Measurements from ENCODE around the gene RABEP1.
A peak's percentile ranks its signal among the peaks of the same experiment; 100 is the strongest.
"Not testable (repeated sequence)": the region's sequence is repeated elsewhere in the genome, so short reads cannot be mapped to it uniquely, and the experiment has no call there.

The RABEP1 gene, protein sequence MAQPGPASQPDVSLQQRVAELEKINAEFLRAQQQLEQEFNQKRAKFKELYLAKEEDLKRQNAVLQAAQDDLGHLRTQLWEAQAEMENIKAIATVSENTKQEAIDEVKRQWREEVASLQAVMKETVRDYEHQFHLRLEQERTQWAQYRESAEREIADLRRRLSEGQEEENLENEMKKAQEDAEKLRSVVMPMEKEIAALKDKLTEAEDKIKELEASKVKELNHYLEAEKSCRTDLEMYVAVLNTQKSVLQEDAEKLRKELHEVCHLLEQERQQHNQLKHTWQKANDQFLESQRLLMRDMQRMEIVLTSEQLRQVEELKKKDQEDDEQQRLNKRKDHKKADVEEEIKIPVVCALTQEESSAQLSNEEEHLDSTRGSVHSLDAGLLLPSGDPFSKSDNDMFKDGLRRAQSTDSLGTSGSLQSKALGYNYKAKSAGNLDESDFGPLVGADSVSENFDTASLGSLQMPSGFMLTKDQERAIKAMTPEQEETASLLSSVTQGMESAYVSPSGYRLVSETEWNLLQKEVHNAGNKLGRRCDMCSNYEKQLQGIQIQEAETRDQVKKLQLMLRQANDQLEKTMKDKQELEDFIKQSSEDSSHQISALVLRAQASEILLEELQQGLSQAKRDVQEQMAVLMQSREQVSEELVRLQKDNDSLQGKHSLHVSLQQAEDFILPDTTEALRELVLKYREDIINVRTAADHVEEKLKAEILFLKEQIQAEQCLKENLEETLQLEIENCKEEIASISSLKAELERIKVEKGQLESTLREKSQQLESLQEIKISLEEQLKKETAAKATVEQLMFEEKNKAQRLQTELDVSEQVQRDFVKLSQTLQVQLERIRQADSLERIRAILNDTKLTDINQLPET

DNA sequence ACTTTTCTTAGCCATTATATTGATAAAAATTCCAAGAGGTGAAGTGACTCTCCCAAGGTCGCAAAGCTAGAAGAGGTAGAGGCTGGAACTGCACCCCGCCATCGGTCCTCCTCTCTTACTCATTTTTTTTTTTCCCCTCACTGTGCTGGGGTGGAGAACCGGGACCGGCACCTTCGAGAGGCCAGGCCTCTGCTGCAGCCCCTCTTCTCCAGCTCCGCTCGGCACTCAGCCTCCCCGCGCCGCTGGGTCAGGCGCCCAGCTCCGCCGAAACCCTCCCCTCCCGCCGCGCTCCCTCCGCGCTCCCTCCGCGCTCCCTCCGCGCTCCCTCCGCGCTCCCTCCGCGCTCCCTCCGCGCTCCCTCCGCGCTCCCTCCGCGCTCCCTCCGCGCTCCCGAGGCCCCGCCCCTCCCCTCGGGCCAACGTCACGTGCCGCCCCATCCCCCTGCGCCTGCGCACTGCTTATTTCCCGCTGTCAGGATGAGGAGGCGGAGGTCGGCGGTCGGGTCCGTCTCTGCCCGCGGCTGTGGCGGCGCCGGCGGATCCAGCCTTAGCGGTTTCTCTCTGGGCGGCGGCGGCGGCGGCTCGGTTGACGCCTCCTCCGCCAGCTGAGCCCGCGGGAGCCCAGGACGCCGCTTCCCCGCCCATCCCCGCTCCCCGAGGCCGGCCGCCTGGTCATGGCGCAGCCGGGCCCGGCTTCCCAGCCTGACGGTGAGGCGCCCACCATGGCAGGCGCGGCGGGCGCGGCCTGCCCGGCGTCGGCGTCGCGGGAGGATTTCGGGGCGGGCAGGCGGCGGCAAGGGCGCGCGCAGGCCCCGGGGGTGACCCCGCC lies at the start of gene RABEP1:
Gene RABEP1 (plus strand): TSS at position 471 of the 828 bp plus-strand sequence. CDS start 203 bp downstream, at position 674.
- DNase-seq (ENCODE audit: low read depth in 4 of 4, low spot score in 1 of 4), result peak; percentile 79 to 93 (median 91)

DNA sequence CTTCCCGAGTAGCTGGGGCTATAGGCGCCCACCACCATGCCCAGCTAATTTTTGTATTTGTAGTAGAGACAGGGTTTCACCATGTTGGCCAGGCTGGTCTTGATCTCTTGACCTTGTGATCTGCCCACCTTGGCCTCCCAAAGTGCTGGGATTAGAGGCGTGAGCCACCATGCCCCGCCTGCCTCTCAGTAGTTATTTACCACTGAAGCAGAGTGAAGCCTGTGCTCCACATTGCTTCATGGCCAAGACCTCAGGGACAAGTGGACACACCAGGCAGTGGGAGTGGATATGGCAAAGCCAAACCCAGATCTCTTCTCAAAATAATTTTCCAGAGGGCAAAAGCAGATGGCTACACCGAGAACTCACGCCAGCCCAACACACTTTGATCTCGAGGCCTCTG lies 48.6 kb upstream of the RABEP1 start:
- not testable (repeated sequence) for DNase-seq (ENCODE audit: low read depth in 4 of 4, low spot score in 1 of 4)

GRCh38 chr17:5234645-5235576 lies 47.2 kb upstream of the RABEP1 start, which contains the start of gene SCIMP:
TSS of gene SCIMP (minus strand) at chr17:5234860. CDS start at chr17:5234755, 105 bp downstream.
- DNase-seq (ENCODE audit: low read depth in 4 of 4, low spot score in 1 of 4), result no peak

DNA sequence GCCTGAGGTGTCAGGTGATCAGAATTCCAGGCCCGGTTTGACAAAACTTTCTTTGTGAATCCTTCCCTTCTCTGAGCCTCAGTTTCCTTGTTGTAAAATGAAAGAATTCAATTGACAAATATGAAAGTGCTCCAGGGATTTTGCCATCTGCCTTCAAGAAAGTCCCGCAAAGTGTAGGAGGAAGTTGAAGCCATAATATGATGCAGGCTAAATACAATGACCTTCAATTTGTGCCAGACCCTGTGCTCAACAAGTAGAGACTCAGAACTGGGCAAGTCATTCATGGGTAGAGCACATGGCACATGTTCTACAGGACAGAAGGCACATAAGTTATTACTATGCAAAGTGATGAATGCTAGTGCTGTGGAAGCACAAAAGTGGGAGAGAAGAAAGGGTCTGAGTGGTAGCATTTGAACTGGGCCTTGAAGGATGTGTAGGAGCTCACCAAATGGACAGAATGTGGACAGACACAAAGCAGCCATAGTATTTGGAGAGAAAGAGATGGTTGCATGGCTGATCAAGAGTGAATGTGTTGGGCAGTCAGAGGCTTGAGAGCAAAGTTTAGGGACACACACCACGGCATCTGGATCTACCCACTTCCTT lies 45.0 kb upstream of the RABEP1 start:
- DNase-seq (ENCODE audit: low read depth in 4 of 4, low spot score in 1 of 4), result no peak

- peak in 1 of 4 experiments; percentile 17 for DNase-seq (ENCODE audit: low read depth in 4 of 4, low spot score in 1 of 4)
These were observed 44.5 kb upstream of the RABEP1 start for GRCh38 chr17:5237541-5238016.

DNA sequence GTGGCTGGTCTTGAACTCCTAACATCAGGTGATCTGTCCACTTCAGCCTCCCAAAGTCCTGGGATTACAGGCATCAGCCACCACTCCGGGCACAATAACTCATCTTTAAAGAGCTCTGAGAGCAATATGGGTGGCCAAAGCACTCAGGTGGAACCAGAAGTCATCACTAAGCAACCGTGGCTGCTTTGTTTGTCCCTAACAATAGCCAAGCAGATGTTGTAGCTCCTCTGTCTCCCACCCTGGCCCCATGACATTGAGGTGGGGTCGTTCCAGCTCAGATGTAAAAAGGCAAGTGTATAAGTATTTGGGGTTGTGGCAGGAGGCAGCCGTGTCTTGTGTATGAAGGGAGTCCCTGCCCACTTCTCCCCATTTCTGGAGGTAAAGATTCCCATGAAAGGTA lies 43.8 kb upstream of the RABEP1 start:
- no peak for DNase-seq (ENCODE audit: low read depth in 4 of 4, low spot score in 1 of 4)

- DNase-seq (ENCODE audit: low read depth in 4 of 4, low spot score in 1 of 4), result not testable (repeated sequence)
These were observed 42.3 kb upstream of the RABEP1 start for GRCh38 chr17:5239769-5240168.

DNA sequence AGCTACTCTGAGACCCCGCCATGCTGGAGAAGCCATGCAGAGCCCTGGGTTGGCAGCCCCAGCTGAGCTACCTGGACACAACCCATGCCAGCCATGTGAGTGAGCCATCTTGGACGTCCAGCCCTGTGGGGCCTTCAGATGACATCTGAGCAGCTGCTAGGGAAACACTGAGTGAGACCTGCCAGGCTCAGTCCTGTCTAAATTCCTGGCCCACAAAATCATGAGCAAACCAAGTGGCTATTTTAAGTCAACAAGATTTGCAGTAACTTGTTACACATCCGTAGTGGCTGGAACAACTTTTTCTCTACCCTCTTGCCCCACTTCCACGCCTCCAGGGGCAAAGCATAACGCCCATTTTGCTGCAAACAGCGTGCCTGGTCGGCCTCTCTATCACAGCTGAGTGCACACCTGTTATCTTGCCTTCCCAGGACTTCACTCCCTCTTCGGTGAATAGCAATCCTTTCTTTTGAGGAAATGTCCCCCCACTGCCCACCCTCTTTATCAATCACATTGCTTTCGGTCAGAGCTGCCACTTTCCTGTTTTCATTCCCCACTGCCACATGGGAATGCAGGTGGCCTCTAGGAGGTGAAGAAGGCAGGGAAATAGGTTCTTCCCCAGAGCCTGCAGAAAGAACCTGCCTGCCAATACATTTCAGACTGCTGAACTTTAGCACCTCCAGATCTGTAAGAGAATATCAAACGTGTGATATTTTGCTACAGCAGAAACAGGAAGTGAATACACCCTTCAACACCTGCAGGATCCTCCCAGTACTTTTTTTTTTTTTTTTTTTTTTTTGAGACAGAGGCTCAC lies 40.0 kb upstream of the RABEP1 start:
- DNase-seq (ENCODE audit: low read depth in 4 of 4, low spot score in 1 of 4), result no peak

- no peak for DNase-seq (ENCODE audit: low read depth in 4 of 4, low spot score in 1 of 4)
These were observed 34.5 kb upstream of the RABEP1 start for GRCh38 chr17:5247621-5248020.

DNA sequence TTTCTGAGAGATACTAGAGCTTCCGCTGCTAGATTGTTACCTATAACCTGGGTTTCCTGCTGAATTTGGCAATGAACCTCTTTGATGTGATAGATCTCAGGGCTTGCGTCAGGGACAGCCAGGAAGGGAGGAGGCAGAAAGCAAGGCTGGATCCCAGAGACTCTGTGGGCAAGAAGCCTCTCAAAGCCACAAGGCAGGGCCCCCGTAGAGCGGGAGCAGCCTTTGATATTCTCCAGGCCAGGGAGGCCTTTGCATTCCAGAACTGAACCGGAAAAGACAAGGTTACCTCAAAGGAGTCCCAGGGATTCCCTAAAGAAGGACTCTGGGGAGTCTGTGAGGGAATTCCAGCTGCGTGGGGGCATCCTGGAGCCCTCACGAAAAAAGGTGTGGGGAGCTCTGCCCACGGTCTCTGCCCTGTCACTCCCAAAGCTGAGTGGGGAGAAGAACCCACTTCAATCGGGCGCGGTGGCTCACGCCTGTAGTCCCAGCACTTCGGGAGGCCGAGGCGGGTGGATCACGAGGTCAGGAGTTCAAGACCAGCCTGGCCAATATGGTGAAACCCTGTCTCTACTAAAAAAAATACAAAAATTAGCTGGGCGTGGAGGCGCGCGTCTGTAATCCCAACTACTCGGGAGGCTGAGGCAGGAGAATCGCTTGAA lies 33.1 kb upstream of the RABEP1 start:
- no peak for DNase-seq (ENCODE audit: low read depth in 4 of 4, low spot score in 1 of 4)

- peak in 3 of 4 experiments; percentile 25 to 45 (median 44) for DNase-seq (ENCODE audit: low read depth in 4 of 4, low spot score in 1 of 4)
These were observed 32.5 kb upstream of the RABEP1 start for GRCh38 chr17:5249615-5250014.

GRCh38 chr17:5254414-5254813 lies 27.7 kb upstream of the RABEP1 start:
- no peak for DNase-seq (ENCODE audit: low read depth in 4 of 4, low spot score in 1 of 4)

DNA sequence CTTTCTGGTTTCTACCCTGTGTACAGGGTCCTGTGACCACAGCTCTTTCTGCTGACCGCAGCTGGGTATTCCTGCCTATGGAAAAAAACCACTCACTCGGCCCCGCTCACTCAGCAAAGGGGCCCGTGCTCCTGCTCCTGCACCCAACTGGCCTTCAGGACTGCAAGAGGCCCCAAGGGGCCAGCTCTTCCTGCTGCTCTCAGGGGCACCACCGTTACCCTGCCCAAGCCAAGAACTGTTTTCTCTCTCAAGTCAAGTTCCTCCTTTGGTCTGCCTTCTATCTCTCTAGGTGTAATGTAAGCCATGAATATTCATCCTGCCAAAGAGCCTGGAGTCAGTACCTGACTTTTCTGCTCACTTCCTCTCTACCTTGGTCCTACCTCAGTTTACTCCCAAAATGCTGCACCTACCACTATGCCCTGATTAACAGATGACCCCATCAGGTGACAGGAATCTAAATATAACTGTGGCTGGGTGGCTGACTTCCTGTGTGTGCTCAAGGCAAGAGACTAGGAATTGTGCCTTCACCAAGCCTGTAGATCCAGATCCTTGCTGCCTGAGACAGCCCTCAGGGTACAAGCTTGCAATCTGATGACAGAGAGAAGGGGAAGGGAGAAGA lies 27.1 kb upstream of the RABEP1 start:
- DNase-seq (ENCODE audit: low read depth in 4 of 4, low spot score in 1 of 4), result no peak

- DNase-seq (ENCODE audit: low read depth in 4 of 4, low spot score in 1 of 4), result no peak
These were observed 25.0 kb upstream of the RABEP1 start for GRCh38 chr17:5257124-5257523.

GRCh38 chr17:5260542-5260941 lies 21.5 kb upstream of the RABEP1 start:
- no peak for DNase-seq (ENCODE audit: low read depth in 4 of 4, low spot score in 1 of 4)

DNA sequence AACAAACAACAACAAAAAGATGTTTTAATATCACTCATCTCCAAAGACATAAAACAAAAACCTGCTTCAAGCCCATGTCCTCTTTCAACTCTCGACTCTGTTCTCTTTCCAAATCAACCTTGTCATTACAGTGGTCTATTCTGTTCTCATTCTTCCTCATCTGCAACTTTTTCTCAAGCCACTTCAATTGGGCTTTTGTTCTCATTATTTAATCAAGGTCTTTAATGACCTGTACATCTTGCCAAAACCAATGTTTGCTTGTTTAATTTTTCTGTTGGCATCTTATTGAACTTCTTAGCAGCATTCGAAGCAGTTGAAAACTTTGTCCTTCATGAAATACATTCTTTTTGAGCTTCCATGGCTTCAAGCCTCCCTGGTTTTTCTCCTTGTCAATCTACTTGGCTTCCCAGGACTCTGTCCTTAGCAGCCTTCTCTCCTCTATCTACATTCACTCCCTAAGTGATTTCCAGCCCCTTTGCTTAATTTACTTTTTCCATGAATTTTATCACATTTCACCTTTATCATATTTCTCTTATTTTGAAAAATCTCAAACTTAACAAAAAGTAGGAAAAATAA lies 19.6 kb upstream of the RABEP1 start:
- DNase-seq (ENCODE audit: low read depth in 4 of 4, low spot score in 1 of 4), result no peak

GRCh38 chr17:5263441-5263840 lies 18.6 kb upstream of the RABEP1 start:
- no peak for DNase-seq (ENCODE audit: low read depth in 4 of 4, low spot score in 1 of 4)
